CD14-positive monocyte (primary cell): ENCODE results near the gene CBX3. TPM values are rescaled to one million over a fixed set of nuclear protein-coding genes. Genes with fewer than 3 reads are reported as not detected.
A peak's percentile ranks its signal among the peaks of the same experiment; 100 is the strongest.

Experiments
- DNase-seq, 3 donors: peaks; one replicate each; pipeline ENCODE4 v3.0.0-alpha.2; 2011 to 2022
- H2AFZ ChIP-seq: 2 replicates; pipeline ENCODE4 v1.6.0; 2012; ENCODE audit warnings: mild to moderate bottlenecking, low read depth, low read length, inconsistent platforms; ENCODE audit not compliant: insufficient read depth, poor library complexity, severe bottlenecking
- H3K27ac ChIP-seq, 2 donors: 1 replicate in 1 of 2; 2 replicates in 1 of 2; pipeline ENCODE4 v1.5.1; 2012 to 2013; ENCODE audit warnings: low read length in 2 of 2, control low read depth in 1 of 2, inconsistent platforms in 1 of 2, low read depth in 1 of 2, mild to moderate bottlenecking in 1 of 2
- H3K27me3 ChIP-seq, 2 donors: one replicate each; pipeline versions ENCODE4 v1.6.0 to v1.6.1; 2011 to 2013; ENCODE audit warnings: low read length in 2 of 2; ENCODE audit not compliant: control insufficient read depth in 2 of 2, insufficient read depth in 2 of 2
- H3K36me3 ChIP-seq, 2 donors: replicated peaks in 1 of 2; 1 replicate in 1 of 2; 2 replicates in 1 of 2; pipeline versions ENCODE4 v1.5.1 to v1.6.1; 2012 to 2013; ENCODE audit warnings: low read length in 2 of 2, control low read depth in 1 of 2, inconsistent platforms in 1 of 2, mild to moderate bottlenecking in 1 of 2; ENCODE audit not compliant: insufficient read depth in 2 of 2, control insufficient read depth in 1 of 2
- H3K4me1 ChIP-seq, 2 donors: 1 replicate in 1 of 2; 2 replicates in 1 of 2; pipeline versions ENCODE4 v1.5.1 to v1.6.1; 2012 to 2013; ENCODE audit warnings: low read length in 2 of 2, control low read depth in 1 of 2, inconsistent platforms in 1 of 2, mild to moderate bottlenecking in 1 of 2, moderate library complexity in 1 of 2; ENCODE audit not compliant: insufficient read depth in 2 of 2, control insufficient read depth in 1 of 2
- H3K4me2 ChIP-seq: replicated peaks from 2 replicates; pipeline ENCODE3; 2012; ENCODE audit warnings: low read length, moderate library complexity, mild to moderate bottlenecking; ENCODE audit not compliant: poor library complexity, severe bottlenecking; ENCODE audit errors: extremely low read depth
- H3K4me3 ChIP-seq, 3 experiments: fragments of 200-600 bp in 1 of 3; sonication (generic) in 1 of 3; replicated peaks in 1 of 3; 1 replicate in 2 of 3; 2 replicates in 1 of 3; pipeline ENCODE4 v1.5.1; 2011 to 2013; ENCODE audit warnings: low read length in 3 of 3, mild to moderate bottlenecking in 3 of 3, control low read depth in 2 of 3, low read depth in 2 of 3, inconsistent platforms in 1 of 3, moderate library complexity in 1 of 3
- H3K79me2 ChIP-seq: 2 replicates; pipeline ENCODE4 v1.6.0; 2012; ENCODE audit warnings: mild to moderate bottlenecking, control low read depth, inconsistent platforms, low read length, moderate library complexity; ENCODE audit not compliant: insufficient read depth
- H3K9ac ChIP-seq: 2 replicates; pipeline ENCODE4 v1.6.0; 2017; ENCODE audit warnings: low read length, mild to moderate bottlenecking; ENCODE audit not compliant: insufficient read depth, poor library complexity, severe bottlenecking
- H3K9me3 ChIP-seq, 2 donors: replicated peaks in 1 of 2; 1 replicate in 1 of 2; 2 replicates in 1 of 2; pipeline versions ENCODE4 v1.5.1 to v1.6.1; 2012 to 2013; ENCODE audit warnings: low read length in 2 of 2, control low read depth in 1 of 2; ENCODE audit not compliant: control insufficient read depth in 1 of 2, insufficient read depth in 1 of 2
- H4K20me1 ChIP-seq: 2 replicates; pipeline ENCODE4 v1.6.0; 2012; ENCODE audit warnings: mild to moderate bottlenecking, low read length, control low read depth, moderate library complexity; ENCODE audit not compliant: insufficient read depth
- H3K27ac Mint-ChIP-seq, 7 donors: one replicate each; pipeline ENCODE4 v1.8.0; 2020; ENCODE audit warnings: mild to moderate bottlenecking in 7 of 7, mixed read lengths in 7 of 7, moderate library complexity in 6 of 7, inconsistent platforms in 2 of 7
- H3K27me3 Mint-ChIP-seq, 3 donors: one replicate each; pipeline ENCODE4 v1.8.0; 2021 to 2022; ENCODE audit warnings: low read depth in 3 of 3, mild to moderate bottlenecking in 3 of 3, mixed read lengths in 3 of 3, moderate library complexity in 3 of 3, inconsistent platforms in 1 of 3
- H3K36me3 Mint-ChIP-seq, 2 donors: one replicate each; pipeline ENCODE4 v1.8.0; 2020; ENCODE audit warnings: mixed read lengths in 2 of 2, inconsistent platforms in 1 of 2, mild to moderate bottlenecking in 1 of 2
- H3K4me1 Mint-ChIP-seq: one replicate; pipeline ENCODE4 v1.8.0; 2020; ENCODE audit warnings: mild to moderate bottlenecking, mixed read lengths
- H3K4me3 Mint-ChIP-seq, 2 donors: one replicate each; pipeline ENCODE4 v1.8.0; 2020; ENCODE audit warnings: mild to moderate bottlenecking in 2 of 2, mixed read lengths in 2 of 2, moderate library complexity in 1 of 2
- H3K9me3 Mint-ChIP-seq, 7 donors: one replicate each; pipeline ENCODE4 v1.8.0; 2020 to 2022; ENCODE audit warnings: mixed read lengths in 7 of 7, mild to moderate bottlenecking in 6 of 7, moderate library complexity in 6 of 7, inconsistent platforms in 2 of 7
- CTCF ChIP-seq: fragments of 200-600 bp; IDR thresholded peaks from one replicate; pipeline ENCODE4 v1.8.0; 2022; ENCODE audit warnings: antibody characterized with exemption, mild to moderate bottlenecking
- WGBS: methylation state at CpG from one replicate; pipeline ENCODE4 v1.1.5; 2013; ENCODE audit warnings: missing lambda C conversion rate; ENCODE audit not compliant: insufficient coverage; 5-methylcytosine and 5-hydroxymethylcytosine counted together
- intact Hi-C, 2 donors: fragments of 100-400 bp; cut with micrococcal nuclease; formaldehyde crosslinking; loops; one replicate each; pipeline versions ENCODE4 v1.15.0 to v1.15.1; 2023
- polyA plus RNA-seq, 3 donors: library from polyadenylated mRNA; depleted of rRNA in 1 of 3; unstranded in 2 of 3; stranded (reverse) in 1 of 3; fragments of 300-500 nt in 2 of 3; fragments of >200 nt in 1 of 3; fragmentation: Illumina TruSeq in 2 of 3; gene quantifications; 1 replicate in 2 of 3; 2 replicates in 1 of 3; pipeline ENCODE4 v1.2.3, GENCODE V29; 2012 to 2021

Gene CBX3
- polyA plus RNA-seq, 3 donors = 48.1 to 78.1 (median 63.7) TPM

GRCh38 chr7:26197153-26198115 lies 4.1 kb upstream of the CBX3 start:
- peak overlapping the region; percentile 68 to 100 (median 95) for H3K27ac Mint-ChIP-seq
- peak overlapping the region; percentile 99 to 100 for H3K4me3 Mint-ChIP-seq
- Histone ChIP-seq H2AFZ (no peak overlapping the region), H3K4me3 (peak overlapping the region; percentile 65 to 99 (median 67)), H3K27me3 (no peaks in the 10 kb centered on the region), H3K79me2 (peaks cover 91% of the 10 kb centered on the region), H3K27ac (peak overlapping the region in 1 of 2 donors; percentile 93), H3K9ac (peak overlapping the region; percentile 91), H3K4me1 (peaks cover 45 to 52% of the 10 kb centered on the region in 2 donors), H3K9me3 (no peaks in the 10 kb centered on the region), H4K20me1 (peaks cover 81% of the 10 kb centered on the region), H3K4me2 (peak overlapping the region; percentile 84), H3K36me3 (peaks cover 48 to 49% of the 10 kb centered on the region in 2 donors)
- no peak for TF ChIP-seq CTCF
- intact Hi-C loops = loop anchor here (2.0 to 10.0 kb wide), 6 partner anchors 40 to 305 kb away; partner anchors contain the start of gene NFE2L3 (in 1 of the 2)
- peaks cover 0 to 4% (median 0%) of the 10 kb centered on the region in 3 donors for H3K27me3 Mint-ChIP-seq
- H3K36me3 Mint-ChIP-seq = peaks cover 58 to 61% of the 10 kb centered on the region in 2 donors
- H3K9me3 Mint-ChIP-seq = peaks cover 0 to 6% (median 2%) of the 10 kb centered on the region in 7 donors
- peak; percentile 67 to 92 (median 85) for DNase-seq
- 33% methylated on average over 3 of the region's 5 CpGs for WGBS
- H3K4me1 Mint-ChIP-seq = peaks cover 45% of the 10 kb centered on the region

GRCh38 chr7:26198133-26198780 lies 3.3 kb upstream of the CBX3 start:
- peaks cover 50 to 52% of the 10 kb centered on the region in 2 donors for H3K36me3 Mint-ChIP-seq

More at GRCh38 chr7:26198133-26198780, 3.3 kb upstream of the CBX3 start:
- H3K4me3 ChIP-seq = peak overlapping the region; percentile 65 to 99 (median 67)
- peak in 1 of 3 donors; percentile 45 for DNase-seq
- peak overlapping the region; percentile 91 for H3K9ac ChIP-seq
- no CpG with 5 or more reads among the region's 6 CpGs for WGBS
- H3K27ac ChIP-seq = peak overlapping the region in 1 of 2 donors; percentile 93
- Mint-ChIP-seq H3K4me1 (peaks cover 42% of the 10 kb centered on the region), H3K4me3 (peak overlapping the region; percentile 99 to 100), H3K9me3 (peaks cover 0 to 6% (median 2%) of the 10 kb centered on the region in 7 donors), H3K27me3 (peaks cover 0 to 4% (median 0%) of the 10 kb centered on the region in 3 donors), H3K27ac (peak overlapping the region; percentile 30 to 100 (median 99))
- peaks cover 73% of the 10 kb centered on the region for H4K20me1 ChIP-seq
- no peaks in the 10 kb centered on the region for H3K27me3 ChIP-seq
- no peaks in the 10 kb centered on the region for H3K9me3 ChIP-seq
- peaks cover 45 to 52% of the 10 kb centered on the region in 2 donors for H3K4me1 ChIP-seq
- H3K36me3 ChIP-seq = peaks cover 40 to 41% of the 10 kb centered on the region in 2 donors
- H3K79me2 ChIP-seq = peaks cover 91% of the 10 kb centered on the region
- H2AFZ ChIP-seq = no peak overlapping the region
- intact Hi-C loops = loop anchor here (2.0 to 10.0 kb wide), 6 partner anchors 41 to 306 kb away; partner anchors contain the start of gene NFE2L3 (in 1 of the 2)
- peak overlapping the region; percentile 84 for H3K4me2 ChIP-seq
- peak; percentile 99 for TF ChIP-seq CTCF
